Subcutaneous adipose tissue (tissue), 4 donors: ENCODE measurements around the gene PPP1R15B. TPM values are rescaled to one million over a fixed set of nuclear protein-coding genes. Genes with fewer than 3 reads are reported as not detected.

Experiments
- total RNA-seq, 4 donors: library from RNA; depleted of rRNA; stranded (reverse); fragments of >200 nt; gene quantifications; one replicate each; pipeline ENCODE4 v1.1.0, GENCODE V29; 2016
- TF ChIP-seq, protein P1 (sequence below): fragments of 450-650 bp; IDR thresholded peaks from one replicate; pipeline ENCODE4 v1.5.1; 2016; ENCODE audit warnings: low read depth, mild to moderate bottlenecking, control low read depth, antibody characterized with exemption, moderate library complexity

Gene PPP1R15B
- total RNA-seq, 4 donors from 2014 or later, result 41.4 to 94.9 (median 53.2) TPM

- TF ChIP-seq, protein P1, sequence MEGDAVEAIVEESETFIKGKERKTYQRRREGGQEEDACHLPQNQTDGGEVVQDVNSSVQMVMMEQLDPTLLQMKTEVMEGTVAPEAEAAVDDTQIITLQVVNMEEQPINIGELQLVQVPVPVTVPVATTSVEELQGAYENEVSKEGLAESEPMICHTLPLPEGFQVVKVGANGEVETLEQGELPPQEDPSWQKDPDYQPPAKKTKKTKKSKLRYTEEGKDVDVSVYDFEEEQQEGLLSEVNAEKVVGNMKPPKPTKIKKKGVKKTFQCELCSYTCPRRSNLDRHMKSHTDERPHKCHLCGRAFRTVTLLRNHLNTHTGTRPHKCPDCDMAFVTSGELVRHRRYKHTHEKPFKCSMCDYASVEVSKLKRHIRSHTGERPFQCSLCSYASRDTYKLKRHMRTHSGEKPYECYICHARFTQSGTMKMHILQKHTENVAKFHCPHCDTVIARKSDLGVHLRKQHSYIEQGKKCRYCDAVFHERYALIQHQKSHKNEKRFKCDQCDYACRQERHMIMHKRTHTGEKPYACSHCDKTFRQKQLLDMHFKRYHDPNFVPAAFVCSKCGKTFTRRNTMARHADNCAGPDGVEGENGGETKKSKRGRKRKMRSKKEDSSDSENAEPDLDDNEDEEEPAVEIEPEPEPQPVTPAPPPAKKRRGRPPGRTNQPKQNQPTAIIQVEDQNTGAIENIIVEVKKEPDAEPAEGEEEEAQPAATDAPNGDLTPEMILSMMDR, result no peak
Measured at GRCh38 chr1:204390751-204391466, 20.7 kb downstream of the PPP1R15B start.

GRCh38 chr1:204385727-204386126 is 25.9 kb downstream of the PPP1R15B start:
- TF ChIP-seq, protein P1, result no peak

- TF ChIP-seq, protein P1, result no peak
Measured at GRCh38 chr1:204384636-204385352, 26.8 kb downstream of the PPP1R15B start.

DNA sequence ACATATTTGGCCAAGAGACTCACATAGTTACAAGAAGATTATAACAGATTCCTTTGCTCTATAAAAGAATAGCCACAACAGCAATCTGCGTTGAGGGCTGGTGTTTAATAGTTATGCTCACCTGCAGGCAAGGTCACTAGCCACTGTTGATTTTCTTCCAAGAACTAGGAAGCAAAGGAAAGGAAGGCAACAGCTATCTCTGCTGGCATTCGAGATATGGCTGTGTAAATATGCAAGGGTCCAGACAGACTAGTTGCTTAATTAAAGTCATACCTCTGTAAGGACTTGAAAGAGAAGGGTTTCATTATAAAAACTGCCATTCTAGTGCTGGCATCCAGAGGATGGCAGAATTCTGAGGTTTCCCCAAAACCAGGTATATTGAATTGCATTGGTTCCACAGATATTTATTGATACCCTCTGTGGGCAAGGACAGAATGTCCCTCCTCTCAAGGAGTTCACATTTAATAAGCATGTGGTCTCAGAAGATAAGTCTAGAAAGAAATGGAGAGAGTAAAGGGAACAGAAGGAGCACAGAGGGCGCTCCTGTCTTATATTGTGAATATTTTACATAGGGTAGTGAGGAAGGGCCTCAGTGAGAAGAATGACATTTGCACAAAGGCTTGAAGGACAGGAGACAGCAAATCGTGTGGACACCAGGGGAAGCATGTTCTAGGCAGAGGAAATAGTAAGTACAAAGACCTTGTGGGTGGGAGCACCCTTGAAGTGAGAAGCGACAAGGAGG is 28.3 kb downstream of the PPP1R15B start:
- TF ChIP-seq, protein P1, result no peak

DNA sequence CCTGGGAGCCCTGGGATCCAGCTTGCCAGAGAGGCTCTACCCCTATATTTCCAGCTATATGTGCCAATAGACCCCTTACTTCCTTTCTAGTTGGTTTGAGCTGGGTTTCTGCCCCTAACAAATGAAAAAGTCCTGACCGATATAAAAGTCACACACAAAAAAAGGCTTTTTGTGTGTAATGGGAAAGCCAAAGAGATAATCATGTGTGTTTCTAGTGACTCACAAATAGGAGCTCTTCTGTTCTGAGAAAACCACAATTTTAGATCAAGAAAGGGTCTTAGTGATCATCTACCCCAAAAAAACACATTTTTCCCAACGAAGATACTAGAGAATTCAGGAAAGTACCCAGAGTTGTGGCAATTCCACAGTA is 28.9 kb downstream of the PPP1R15B start:
- TF ChIP-seq, protein P1, result no peak

DNA sequence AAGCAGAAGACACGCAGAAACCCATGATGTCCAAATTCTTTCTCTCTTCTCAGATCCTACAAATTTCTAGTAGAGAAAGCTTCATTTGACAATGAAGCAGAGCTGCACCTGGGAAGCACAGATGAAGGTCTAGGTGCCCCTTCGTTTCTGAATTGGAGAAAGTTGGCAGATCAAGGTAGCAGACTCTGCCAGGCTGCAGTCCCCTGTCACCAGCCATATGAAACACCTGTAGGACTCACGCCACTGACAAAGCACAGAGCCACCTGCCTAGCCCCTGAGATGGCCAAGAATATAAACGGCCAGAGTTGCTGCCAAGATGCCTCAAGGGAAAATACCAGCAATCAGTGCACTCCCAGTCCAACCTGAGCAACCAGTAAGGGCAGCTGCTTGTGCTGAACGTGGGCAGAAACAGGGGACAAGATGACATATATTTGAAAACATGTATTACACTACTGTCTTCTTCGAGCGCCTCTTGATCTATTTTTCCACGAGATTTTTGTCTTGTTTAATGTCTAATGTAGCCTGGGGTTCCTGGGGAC is 31.3 kb downstream of the PPP1R15B start:
- TF ChIP-seq, protein P1, result no peak
